Body of pancreas (tissue), 4 donors: Measurements from ENCODE around the gene NUP37. TPM values are rescaled to one million over a fixed set of nuclear protein-coding genes. Genes with fewer than 3 reads are reported as not detected.

Experiments
- ATAC-seq: fragments of 150-250 bp; one replicate; pipeline ENCODE4 v1.9.1; 2016
- DNase-seq, 4 donors: peaks; one replicate each; pipeline ENCODE4 v3.0.0-alpha.2; 2019
- H3K27ac ChIP-seq, 4 donors: fragments of 200-600 bp; sonication (generic); 1 replicate in 3 of 4; 2 replicates in 1 of 4; pipeline versions ENCODE4 v1.5.1 to v1.6.1; 2016 to 2019; ENCODE audit warnings: mild to moderate bottlenecking in 1 of 4, mixed read lengths in 1 of 4, moderate library complexity in 1 of 4
- H3K27me3 ChIP-seq, 2 donors: fragments of 200-600 bp; sonication (generic); one replicate each; pipeline ENCODE4 v1.6.0; 2016; ENCODE audit warnings: mild to moderate bottlenecking in 1 of 2
- H3K36me3 ChIP-seq, 2 donors: fragments of 200-600 bp; sonication (generic); replicated peaks in 1 of 2; 2 replicates each; pipeline ENCODE4 v1.5.1; 2016; ENCODE audit warnings: low read depth in 2 of 2; ENCODE audit not compliant: insufficient read depth in 1 of 2
- H3K4me1 ChIP-seq: fragments of 200-600 bp; sonication (generic); one replicate; pipeline ENCODE4 v1.6.0; 2016
- H3K4me3 ChIP-seq, 2 donors: fragments of 200-600 bp; sonication (generic); 1 replicate in 1 of 2; 2 replicates in 1 of 2; pipeline ENCODE4 v1.5.1; 2016 to 2019
- H3K9me3 ChIP-seq, 3 donors: fragments of 200-600 bp; sonication (generic); 1 replicate in 2 of 3; 2 replicates in 1 of 3; pipeline ENCODE4 v1.5.1; 2016
- CTCF ChIP-seq, 7 experiments: fragments of 450-650 bp in 4 of 7; fragments of 200-600 bp in 3 of 7; sonication (generic) in 3 of 7; IDR thresholded peaks; one replicate each; pipeline ENCODE4 v1.5.1; 2016 to 2019; ENCODE audit warnings: antibody characterized with exemption in 7 of 7
- POLR2A ChIP-seq, 3 donors: fragments of 450-650 bp; IDR thresholded peaks; one replicate each; pipeline ENCODE4 v1.6.1; 2016; ENCODE audit warnings: antibody characterized with exemption in 3 of 3, mild to moderate bottlenecking in 2 of 3
- WGBS, 2 donors: methylation state at CpG; one replicate each; pipeline ENCODE4 v1.1.5; 2017; 5-methylcytosine and 5-hydroxymethylcytosine counted together
- intact Hi-C: fragments of 100-400 bp; cut with DNase I; formaldehyde crosslinking; loops from one replicate; pipeline ENCODE4 v1.15.1; 2023
- total RNA-seq, 2 donors: library from RNA; depleted of rRNA; stranded (reverse); fragments of >200 nt; gene quantifications; one replicate each; pipeline ENCODE4 v1.1.0, GENCODE V29; 2016

Gene NUP37
- total RNA-seq, 2 donors from 2014 or later, result 12.2 TPM

GRCh38 chr12:102050660-102051430 is 69.1 kb downstream of the NUP37 start:
- Histone ChIP-seq H3K9me3 (no peaks in the 10 kb centered on the region), H3K4me1 (no peaks in the 10 kb centered on the region), H3K27ac (no peak overlapping the region), H3K27me3 (no peaks in the 10 kb centered on the region), H3K36me3 (peaks cover 0 to 9% of the 10 kb centered on the region in 2 donors), H3K4me3 (no peak overlapping the region)
- TF ChIP-seq CTCF (IDR thresholded peaks at IDR 0.05), result no peak
- no peak for TF ChIP-seq POLR2A (IDR thresholded peaks at IDR 0.05)
- DNase-seq, result no peak
- 50 to 91% methylated on average over 1 of the region's 1 CpG for WGBS, 2 donors
- ATAC-seq, result no peak
- intact Hi-C loops, result no loop called here

GRCh38 chr12:102043928-102044327 is 76.0 kb downstream of the NUP37 start:
- Histone ChIP-seq H3K9me3 (no peaks in the 10 kb centered on the region), H3K4me3 (no peak overlapping the region), H3K27ac (no peak overlapping the region), H3K4me1 (no peaks in the 10 kb centered on the region), H3K36me3 (peaks cover 0 to 13% of the 10 kb centered on the region in 2 donors), H3K27me3 (no peaks in the 10 kb centered on the region)
- WGBS, 2 donors, result 78 to 85% methylated on average over 1 of the region's 1 CpG
- no peak for TF ChIP-seq CTCF (IDR thresholded peaks at IDR 0.05)
- no peak for TF ChIP-seq POLR2A (IDR thresholded peaks at IDR 0.05)
- intact Hi-C loops, result no loop called here
- DNase-seq, result no peak
- no peak for ATAC-seq

- Histone ChIP-seq H3K27ac (no peak overlapping the region), H3K4me3 (no peak overlapping the region), H3K4me1 (no peaks in the 10 kb centered on the region), H3K9me3 (no peaks in the 10 kb centered on the region), H3K36me3 (peaks cover 0 to 2% of the 10 kb centered on the region in 2 donors), H3K27me3 (no peaks in the 10 kb centered on the region)
- WGBS, 2 donors, result 55% methylated on average over 3 of the region's 3 CpGs
- DNase-seq, result no peak
- ATAC-seq, result no peak
- intact Hi-C loops, result no loop called here
- TF ChIP-seq CTCF (IDR thresholded peaks at IDR 0.05) (no peak), POLR2A (IDR thresholded peaks at IDR 0.05) (no peak)
Measured at GRCh38 chr12:102033991-102034745, 85.7 kb downstream of the NUP37 start.

- Histone ChIP-seq H3K27me3 (no peaks in the 10 kb centered on the region), H3K9me3 (no peaks in the 10 kb centered on the region), H3K4me1 (no peaks in the 10 kb centered on the region), H3K27ac (no peak overlapping the region), H3K36me3 (no peaks in the 10 kb centered on the region), H3K4me3 (no peak overlapping the region)
- intact Hi-C loops, result no loop called here
- DNase-seq, result no peak
- no peak for TF ChIP-seq POLR2A (IDR thresholded peaks at IDR 0.05)
- no peak for TF ChIP-seq CTCF (IDR thresholded peaks at IDR 0.05)
- ATAC-seq, result no peak
Measured at GRCh38 chr12:102031852-102032251, 88.1 kb downstream of the NUP37 start.
